ENCODE measurements around the gene GALNT16.

The GALNT16 gene

GRCh38 chr14:69334576-69334975 is 74.6 kb downstream of the GALNT16 start:
- TF ChIP-seq, protein P1, sequence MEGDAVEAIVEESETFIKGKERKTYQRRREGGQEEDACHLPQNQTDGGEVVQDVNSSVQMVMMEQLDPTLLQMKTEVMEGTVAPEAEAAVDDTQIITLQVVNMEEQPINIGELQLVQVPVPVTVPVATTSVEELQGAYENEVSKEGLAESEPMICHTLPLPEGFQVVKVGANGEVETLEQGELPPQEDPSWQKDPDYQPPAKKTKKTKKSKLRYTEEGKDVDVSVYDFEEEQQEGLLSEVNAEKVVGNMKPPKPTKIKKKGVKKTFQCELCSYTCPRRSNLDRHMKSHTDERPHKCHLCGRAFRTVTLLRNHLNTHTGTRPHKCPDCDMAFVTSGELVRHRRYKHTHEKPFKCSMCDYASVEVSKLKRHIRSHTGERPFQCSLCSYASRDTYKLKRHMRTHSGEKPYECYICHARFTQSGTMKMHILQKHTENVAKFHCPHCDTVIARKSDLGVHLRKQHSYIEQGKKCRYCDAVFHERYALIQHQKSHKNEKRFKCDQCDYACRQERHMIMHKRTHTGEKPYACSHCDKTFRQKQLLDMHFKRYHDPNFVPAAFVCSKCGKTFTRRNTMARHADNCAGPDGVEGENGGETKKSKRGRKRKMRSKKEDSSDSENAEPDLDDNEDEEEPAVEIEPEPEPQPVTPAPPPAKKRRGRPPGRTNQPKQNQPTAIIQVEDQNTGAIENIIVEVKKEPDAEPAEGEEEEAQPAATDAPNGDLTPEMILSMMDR (IDR thresholded peaks at IDR 0.05) = no peak
- Histone ChIP-seq H3K27ac (no peak overlapping the region), H3K4me3 (no peak overlapping the region)
- no peak for DNase-seq (ENCODE audit: low spot score)

GRCh38 chr14:69335371-69335771 is 75.4 kb downstream of the GALNT16 start:
- TF ChIP-seq, protein P1 (IDR thresholded peaks at IDR 0.05) = no peak
- H3K4me3 ChIP-seq = no peak overlapping the region
- no peak for DNase-seq (ENCODE audit: low spot score)
- no peak overlapping the region for H3K27ac ChIP-seq

- no peak for DNase-seq (ENCODE audit: low spot score)
- TF ChIP-seq, protein P1 (IDR thresholded peaks at IDR 0.05) = no peak
These were observed 78.0 kb downstream of the GALNT16 start for GRCh38 chr14:69337984-69338383.

GRCh38 chr14:69339426-69339825 is 79.5 kb downstream of the GALNT16 start:
- no peak for DNase-seq (ENCODE audit: low spot score)
- TF ChIP-seq, protein P1 (IDR thresholded peaks at IDR 0.05) = no peak

More at GRCh38 chr14:69337984-69338383, 78.0 kb downstream of the GALNT16 start:
- Histone ChIP-seq H3K4me3 (no peak overlapping the region), H3K27ac (no peak overlapping the region)

DNA sequence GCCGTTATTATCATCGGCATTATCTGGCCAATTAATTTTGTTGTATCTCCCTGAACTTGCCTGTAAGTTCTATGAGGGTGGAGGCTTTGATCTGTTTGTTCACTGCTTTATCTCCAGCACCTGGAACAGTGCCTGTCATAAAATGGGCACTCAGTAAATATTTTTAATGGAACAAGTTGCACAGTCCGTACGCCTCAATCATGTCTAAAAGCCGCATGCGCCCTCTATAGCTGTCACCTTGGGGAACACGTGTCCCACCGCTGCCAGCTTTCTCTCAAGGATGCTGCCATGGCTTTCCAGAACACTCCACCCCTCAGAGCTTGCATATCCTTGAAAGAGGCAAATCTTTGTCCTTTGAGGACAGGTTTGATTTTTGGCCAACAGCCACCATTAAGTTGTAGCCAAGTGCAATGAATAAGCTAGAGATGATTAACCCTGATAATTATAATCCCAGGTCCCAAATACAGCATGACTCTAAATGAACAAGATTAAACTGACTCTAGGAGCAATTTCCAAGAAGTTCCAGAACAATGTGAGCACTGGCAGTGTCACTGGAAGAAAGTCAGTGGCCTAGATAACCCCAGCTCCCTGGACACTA is 83.1 kb downstream of the GALNT16 start:
- no peak for DNase-seq (ENCODE audit: low spot score)
- H3K27ac ChIP-seq = no peak overlapping the region
- TF ChIP-seq, protein P1 (IDR thresholded peaks at IDR 0.05) = no peak
- no peak overlapping the region for H3K4me3 ChIP-seq

More at GRCh38 chr14:69339426-69339825, 79.5 kb downstream of the GALNT16 start:
- no peak overlapping the region for H3K4me3 ChIP-seq
- H3K27ac ChIP-seq = no peak overlapping the region

- Histone ChIP-seq H3K27ac (no peak overlapping the region), H3K4me3 (no peak overlapping the region)
- DNase-seq (ENCODE audit: low spot score) = no peak
- TF ChIP-seq, protein P1 (IDR thresholded peaks at IDR 0.05) = no peak
These were observed 84.2 kb downstream of the GALNT16 start for GRCh38 chr14:69344171-69344570.

DNA sequence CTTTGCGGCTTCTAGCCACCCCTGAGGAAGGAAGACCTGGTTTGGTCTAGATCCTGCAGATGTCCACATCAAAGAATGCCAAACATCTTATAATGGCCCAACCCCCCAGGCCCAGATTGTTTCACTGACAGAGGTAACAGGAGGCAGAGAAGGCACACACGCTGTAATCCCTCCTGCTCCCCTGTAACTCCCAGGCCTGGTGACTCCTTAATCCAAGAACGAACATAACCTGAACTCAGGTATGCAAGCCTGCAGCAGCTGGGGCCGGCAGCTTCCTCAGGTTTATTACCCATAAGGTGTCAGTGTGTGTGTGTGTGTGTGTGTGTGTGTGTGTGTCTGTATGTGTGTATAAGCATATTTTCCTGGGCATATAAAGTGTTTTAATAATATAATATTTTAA is 85.4 kb downstream of the GALNT16 start:
- Histone ChIP-seq H3K4me3 (no peak overlapping the region), H3K27ac (no peak overlapping the region)
- DNase-seq (ENCODE audit: low spot score) = no peak
- TF ChIP-seq, protein P1 (IDR thresholded peaks at IDR 0.05) = no peak

All from coronary artery (tissue), 2 donors.